Left kidney (tissue), 2 donors: ENCODE results near the gene TJP2. TPM values are rescaled to one million over a fixed set of nuclear protein-coding genes. Genes with fewer than 3 reads are reported as not detected.

ENCODE experiments used
- DNase-seq: peaks from one replicate; pipeline ENCODE4 v3.0.0-alpha.2; 2013
- polyA plus RNA-seq: library from polyadenylated mRNA; unstranded; fragments of 120-200 nt; gene quantifications from one replicate; pipeline ENCODE4 v1.2.1, GENCODE V29; 2013; ENCODE audit not compliant: insufficient read length

TJP2 gene
- polyA plus RNA-seq, 1 donor, result 108 TPM

GRCh38 chr9:69190086-69190862 lies 16.2 kb downstream of the TJP2 start:
- no peak for DNase-seq

GRCh38 chr9:69190863-69191181 lies 16.7 kb downstream of the TJP2 start:
- DNase-seq, result no peak

GRCh38 chr9:69191231-69191630 lies 17.2 kb downstream of the TJP2 start:
- DNase-seq, result no peak

GRCh38 chr9:69192214-69192613 lies 18.1 kb downstream of the TJP2 start:
- no peak for DNase-seq

- no peak for DNase-seq
Observed at GRCh38 chr9:69193685-69194032, 19.6 kb downstream of the TJP2 start.

- no peak for DNase-seq
Observed at GRCh38 chr9:69194702-69195418, 20.8 kb downstream of the TJP2 start.

- no peak for DNase-seq
Observed at GRCh38 chr9:69195668-69196067, 21.6 kb downstream of the TJP2 start.

- no peak for DNase-seq
Observed at GRCh38 chr9:69197687-69198086, 23.6 kb downstream of the TJP2 start.

GRCh38 chr9:69198521-69199220 lies 24.6 kb downstream of the TJP2 start:
- no peak for DNase-seq

- no peak for DNase-seq
Observed at GRCh38 chr9:69199769-69200470, 25.8 kb downstream of the TJP2 start.

- DNase-seq, result no peak
Observed at GRCh38 chr9:69202556-69202955, 28.5 kb downstream of the TJP2 start.

- DNase-seq, result no peak
Observed at GRCh38 chr9:69204326-69204725, 30.2 kb downstream of the TJP2 start.

- no peak for DNase-seq
Observed at GRCh38 chr9:69204849-69205248, 30.8 kb downstream of the TJP2 start.

GRCh38 chr9:69206047-69206446 lies 32.0 kb downstream of the TJP2 start:
- DNase-seq, result no peak

- no peak for DNase-seq
Observed at GRCh38 chr9:69207503-69207902, 33.4 kb downstream of the TJP2 start.

- DNase-seq, result no peak
Observed at GRCh38 chr9:69211424-69212036, 37.5 kb downstream of the TJP2 start.

- DNase-seq, result no peak
Observed at GRCh38 chr9:69213647-69214046, 39.6 kb downstream of the TJP2 start.

- no peak for DNase-seq
Observed at GRCh38 chr9:69214939-69215338, 40.9 kb downstream of the TJP2 start.

GRCh38 chr9:69215774-69216485 lies 41.9 kb downstream of the TJP2 start:
- DNase-seq, result no peak

GRCh38 chr9:69218166-69218565 lies 44.1 kb downstream of the TJP2 start:
- no peak for DNase-seq

GRCh38 chr9:69221036-69221435 lies 47.0 kb downstream of the TJP2 start:
- no peak for DNase-seq

GRCh38 chr9:69222970-69223369 lies 48.9 kb downstream of the TJP2 start:
- DNase-seq, result no peak
